Tibial nerve (tissue), 4 donors: ENCODE measurements around the gene TC2N. TPM values are rescaled to one million over a fixed set of nuclear protein-coding genes. Genes with fewer than 3 reads are reported as not detected.
A peak's percentile ranks its signal among the peaks of the same experiment; 100 is the strongest.
"Not testable (repeated sequence)": the region's sequence is repeated elsewhere in the genome, so short reads cannot be mapped to it uniquely, and the experiment has no call there.

Experiments used
- DNase-seq, 2 donors: peaks; one replicate each; pipeline ENCODE4 v3.0.0-alpha.2; 2019; ENCODE audit warnings: low spot score in 2 of 2
- H3K27ac ChIP-seq, 4 donors: fragments of 200-600 bp; sonication (generic) in 3 of 4; one replicate each; pipeline ENCODE4 v1.5.1; 2017 to 2019; ENCODE audit warnings: mild to moderate bottlenecking in 1 of 4
- H3K27me3 ChIP-seq, 2 donors: fragments of 200-600 bp; sonication (generic) in 1 of 2; one replicate each; pipeline versions ENCODE4 v1.5.1 to v1.6.0; 2017 to 2019
- H3K36me3 ChIP-seq, 3 donors: fragments of 200-600 bp; sonication (generic); one replicate each; pipeline ENCODE4 v1.5.1; 2018 to 2019
- H3K4me1 ChIP-seq, 4 donors: fragments of 200-600 bp; sonication (generic) in 3 of 4; one replicate each; pipeline ENCODE4 v1.5.1; 2017 to 2019
- H3K4me3 ChIP-seq, 4 donors: fragments of 200-600 bp; sonication (generic) in 3 of 4; one replicate each; pipeline ENCODE4 v1.5.1; 2017 to 2019; ENCODE audit warnings: mild to moderate bottlenecking in 1 of 4, moderate library complexity in 1 of 4
- H3K9me3 ChIP-seq, 4 donors: fragments of 200-600 bp; sonication (generic) in 3 of 4; one replicate each; pipeline ENCODE4 v1.5.1; 2017 to 2019
- CTCF ChIP-seq, 5 experiments: fragments of 200-600 bp in 3 of 5; fragments of 450-650 bp in 2 of 5; sonication (generic) in 3 of 5; IDR thresholded peaks; one replicate each; pipeline ENCODE4 v1.5.1; 2016 to 2019; ENCODE audit warnings: antibody characterized with exemption in 5 of 5, mild to moderate bottlenecking in 3 of 5, moderate library complexity in 2 of 5
- EP300 ChIP-seq, 2 donors: sonication (generic); formaldehyde crosslinking; IDR thresholded peaks; one replicate each; pipeline ENCODE4 v1.6.1; 2017; ENCODE audit warnings: antibody characterized with exemption in 2 of 2, mild to moderate bottlenecking in 1 of 2
- POLR2A ChIP-seq, 2 donors: fragments of 450-650 bp; IDR thresholded peaks; one replicate each; pipeline ENCODE4 v1.6.1; 2017; ENCODE audit warnings: antibody characterized with exemption in 2 of 2, mild to moderate bottlenecking in 2 of 2, moderate library complexity in 2 of 2
- WGBS, 2 donors: methylation state at CpG; one replicate each; pipeline ENCODE4 v1.1.5; 2018; 5-methylcytosine and 5-hydroxymethylcytosine counted together
- total RNA-seq, 4 donors: library from RNA; depleted of rRNA; stranded (reverse); fragments of >200 nt; gene quantifications; one replicate each; pipeline ENCODE4 v1.1.0, GENCODE V29; 2016

The TC2N gene
- total RNA-seq, 4 donors from 2014 or later: 23.4 to 35.2 (median 25.7) TPM

- Histone ChIP-seq H3K27ac (peak overlapping the region in 3 of 4 donors; percentile 31 to 87 (median 81)), H3K4me1 (peaks cover 0 to 76% (median 28%) of the 10 kb centered on the region in 4 donors), H3K36me3 (no peaks in the 10 kb centered on the region), H3K9me3 (no peaks in the 10 kb centered on the region), H3K4me3 (no peak overlapping the region), H3K27me3 (no peaks in the 10 kb centered on the region)
- DNase-seq: no peak
- 30 to 42% methylated on average over 4 of the region's 4 CpGs for WGBS, 2 donors
- TF ChIP-seq EP300 (IDR thresholded peaks at IDR 0.05): peak in 1 of 2 donors; percentile 62
- TF ChIP-seq POLR2A (IDR thresholded peaks at IDR 0.05): no peak
Measured at GRCh38 chr14:91899806-91900205, 32.5 kb upstream of the TC2N start.

- no peak for TF ChIP-seq EP300 (IDR thresholded peaks at IDR 0.05)
- TF ChIP-seq CTCF (IDR thresholded peaks at IDR 0.05): no peak
- TF ChIP-seq POLR2A (IDR thresholded peaks at IDR 0.05): no peak
- no peak for DNase-seq
- 86 to 100% methylated on average over 3 to 4 of the region's 4 CpGs for WGBS, 2 donors
- Histone ChIP-seq H3K36me3 (no peaks in the 10 kb centered on the region), H3K27me3 (no peaks in the 10 kb centered on the region), H3K4me1 (peaks cover 0 to 76% (median 28%) of the 10 kb centered on the region in 4 donors), H3K27ac (peak overlapping the region in 3 of 4 donors; percentile 31 to 87 (median 81)), H3K4me3 (no peak overlapping the region), H3K9me3 (no peaks in the 10 kb centered on the region)
Measured at GRCh38 chr14:91899213-91899612, 31.9 kb upstream of the TC2N start.

- Histone ChIP-seq H3K27ac (peak overlapping the region in 3 of 4 donors; percentile 38 to 87 (median 86)), H3K4me3 (no peak overlapping the region), H3K9me3 (no peaks in the 10 kb centered on the region), H3K4me1 (peaks cover 0 to 74% (median 30%) of the 10 kb centered on the region in 4 donors), H3K27me3 (no peaks in the 10 kb centered on the region), H3K36me3 (no peaks in the 10 kb centered on the region)
- no peak for DNase-seq
- no peak for TF ChIP-seq EP300 (IDR thresholded peaks at IDR 0.05)
- no peak for TF ChIP-seq POLR2A (IDR thresholded peaks at IDR 0.05)
- no peak for TF ChIP-seq CTCF (IDR thresholded peaks at IDR 0.05)
- WGBS, 2 donors: 79 to 85% methylated on average over 5 of the region's 5 CpGs
Measured at GRCh38 chr14:91898372-91898771, 31.0 kb upstream of the TC2N start.

GRCh38 chr14:91897716-91898115 lies 30.4 kb upstream of the TC2N start:
- not testable (repeated sequence) for H3K27me3 ChIP-seq, H3K9me3 ChIP-seq, DNase-seq, H3K4me3 ChIP-seq, H3K36me3 ChIP-seq
- Histone ChIP-seq H3K27ac (peak overlapping the region in 3 of 4 donors; percentile 38 to 87 (median 86)), H3K4me1 (peaks cover 0 to 74% (median 29%) of the 10 kb centered on the region in 4 donors)
- 72 to 77% methylated on average over 5 of the region's 5 CpGs for WGBS, 2 donors

- TF ChIP-seq POLR2A (IDR thresholded peaks at IDR 0.05) (peak in 1 of 2 donors; percentile 22), CTCF (IDR thresholded peaks at IDR 0.05) (no peak), EP300 (IDR thresholded peaks at IDR 0.05) (peak; percentile 39 to 97)
- H3K9me3 ChIP-seq: no peaks in the 10 kb centered on the region
- H3K36me3 ChIP-seq: no peaks in the 10 kb centered on the region
- DNase-seq: peak; percentile 50 to 58
- H3K4me3 ChIP-seq: no peak overlapping the region
- H3K4me1 ChIP-seq: peaks cover 0 to 76% (median 34%) of the 10 kb centered on the region in 4 donors
- H3K27me3 ChIP-seq: no peaks in the 10 kb centered on the region
- peak overlapping the region; percentile 60 to 87 (median 76) for H3K27ac ChIP-seq
- WGBS, 2 donors: 44 to 56% methylated on average over 10 of the region's 10 CpGs
Measured at GRCh38 chr14:91897106-91897701, 29.9 kb upstream of the TC2N start.

GRCh38 chr14:91896419-91896818 lies 29.1 kb upstream of the TC2N start:
- H3K4me3 ChIP-seq: no peak overlapping the region
- peaks cover 0 to 76% (median 39%) of the 10 kb centered on the region in 4 donors for H3K4me1 ChIP-seq
- TF ChIP-seq EP300 (IDR thresholded peaks at IDR 0.05): no peak
- TF ChIP-seq POLR2A (IDR thresholded peaks at IDR 0.05): no peak
- no peak for TF ChIP-seq CTCF (IDR thresholded peaks at IDR 0.05)

More at GRCh38 chr14:91896419-91896818, 29.1 kb upstream of the TC2N start:
- 80 to 83% methylated on average over 4 of the region's 4 CpGs for WGBS, 2 donors
- Histone ChIP-seq H3K27ac (peak overlapping the region; percentile 60 to 87 (median 76)), H3K9me3 (no peaks in the 10 kb centered on the region), H3K36me3 (no peaks in the 10 kb centered on the region), H3K27me3 (no peaks in the 10 kb centered on the region)
- no peak for DNase-seq
